NCI-H510A (cell line): ENCODE results near the gene NOL4L.
A peak's percentile ranks its signal among the peaks of the same experiment; 100 is the strongest.

Experiments
- DNase-seq: peaks from one replicate; lab custom pipeline; 2025; lab: John Stamatoyannopoulos, UW

NOL4L gene

DNA sequence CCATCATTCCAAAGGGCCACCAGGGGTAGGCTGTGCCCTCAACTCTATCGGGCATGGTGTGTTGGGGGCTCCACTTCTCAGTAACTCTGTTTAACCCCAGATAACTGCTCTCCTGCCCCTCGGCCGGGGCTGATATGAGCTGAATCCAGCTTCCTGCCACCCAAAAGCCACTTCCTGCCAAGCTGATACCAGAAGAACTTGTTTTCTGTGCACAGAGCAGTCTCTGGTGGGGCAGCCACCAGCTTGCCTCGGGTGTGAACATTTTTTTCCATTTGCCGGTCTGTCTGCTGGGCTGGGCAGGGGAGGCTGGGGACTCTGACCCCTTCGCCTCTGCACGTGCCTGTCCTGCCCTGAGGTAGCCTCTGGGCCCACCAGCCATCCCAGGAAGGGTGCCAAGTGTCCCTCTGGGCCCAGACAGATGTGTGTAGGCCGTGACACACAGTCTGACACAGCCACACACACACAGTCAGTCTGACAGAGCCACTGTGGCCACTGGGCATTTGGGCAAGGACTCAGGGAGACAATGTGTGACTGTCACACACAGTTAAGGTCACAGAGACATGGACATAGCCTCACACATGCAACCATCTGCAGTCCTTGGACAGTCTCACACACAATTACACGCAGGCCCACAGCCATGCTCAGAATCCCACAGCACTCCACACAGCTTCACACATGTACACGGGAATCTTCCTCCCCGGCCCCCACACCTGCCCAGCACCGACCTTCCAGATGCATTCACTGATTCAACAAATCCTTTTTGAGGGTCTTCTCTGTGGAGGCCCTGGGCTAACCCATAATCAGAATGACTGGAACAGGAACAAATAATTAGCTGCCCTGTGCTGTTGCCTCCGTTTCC lies 45.1 kb downstream of the NOL4L start:
- DNase-seq, result no peak

DNA sequence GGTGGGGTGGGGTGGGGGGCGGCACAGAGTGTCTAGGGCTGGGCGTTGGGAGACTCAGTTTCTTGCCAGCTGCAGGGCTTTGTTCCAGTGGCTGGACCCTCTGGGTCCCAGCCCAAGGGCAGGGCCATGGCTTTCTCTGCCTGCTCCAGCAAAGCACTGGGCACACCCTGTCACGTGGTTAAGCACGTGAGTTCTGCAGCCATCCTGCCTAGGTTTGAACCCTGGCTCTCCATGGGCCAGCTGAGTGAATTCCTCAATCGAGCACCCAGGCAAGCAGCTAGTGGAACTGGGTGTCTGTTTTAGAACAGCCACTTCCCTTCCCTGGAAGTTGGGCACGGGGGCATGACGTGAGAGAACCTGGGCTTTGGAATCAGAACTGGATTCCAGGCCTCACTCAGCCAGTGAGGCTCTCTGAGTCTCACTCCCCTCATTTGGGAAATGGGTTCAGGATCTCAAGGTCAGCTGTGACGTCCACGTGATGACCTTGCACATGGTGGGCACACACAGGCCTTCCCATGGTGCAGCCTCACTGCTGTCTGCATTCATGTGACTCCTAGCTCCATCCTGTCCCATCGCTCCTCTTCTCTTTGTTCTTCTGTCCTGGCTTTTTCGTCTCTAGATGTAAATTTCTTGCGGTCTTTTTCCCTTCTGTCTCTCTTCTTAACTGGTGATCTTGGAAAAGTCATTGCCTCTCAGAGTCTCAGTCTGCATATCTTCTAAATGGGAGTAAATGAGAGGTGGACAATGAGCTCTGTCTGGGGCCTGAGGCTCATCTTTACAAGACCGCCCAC lies 45.9 kb downstream of the NOL4L start:
- no peak for DNase-seq

DNA sequence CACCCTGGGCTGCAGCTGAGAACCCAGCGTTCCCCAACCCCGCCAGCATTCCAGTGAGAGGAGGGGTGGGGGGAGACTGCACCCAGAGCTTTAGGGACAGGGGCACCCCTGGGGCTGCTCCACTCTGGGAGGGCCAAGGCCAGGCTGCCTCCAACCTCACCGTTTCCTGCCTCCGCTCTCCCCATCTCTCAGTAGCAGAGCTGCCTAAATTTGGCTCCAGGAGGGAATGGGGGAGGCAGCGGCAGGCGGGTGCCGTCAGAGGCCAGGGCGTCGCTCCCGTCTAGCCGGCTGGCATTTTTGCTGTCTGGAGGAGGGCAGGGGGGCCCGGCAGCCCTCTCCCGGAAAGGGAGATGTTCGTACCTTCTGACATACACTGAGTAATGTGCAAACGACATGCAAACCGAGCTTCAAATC lies 46.6 kb downstream of the NOL4L start:
- no peak for DNase-seq

DNA sequence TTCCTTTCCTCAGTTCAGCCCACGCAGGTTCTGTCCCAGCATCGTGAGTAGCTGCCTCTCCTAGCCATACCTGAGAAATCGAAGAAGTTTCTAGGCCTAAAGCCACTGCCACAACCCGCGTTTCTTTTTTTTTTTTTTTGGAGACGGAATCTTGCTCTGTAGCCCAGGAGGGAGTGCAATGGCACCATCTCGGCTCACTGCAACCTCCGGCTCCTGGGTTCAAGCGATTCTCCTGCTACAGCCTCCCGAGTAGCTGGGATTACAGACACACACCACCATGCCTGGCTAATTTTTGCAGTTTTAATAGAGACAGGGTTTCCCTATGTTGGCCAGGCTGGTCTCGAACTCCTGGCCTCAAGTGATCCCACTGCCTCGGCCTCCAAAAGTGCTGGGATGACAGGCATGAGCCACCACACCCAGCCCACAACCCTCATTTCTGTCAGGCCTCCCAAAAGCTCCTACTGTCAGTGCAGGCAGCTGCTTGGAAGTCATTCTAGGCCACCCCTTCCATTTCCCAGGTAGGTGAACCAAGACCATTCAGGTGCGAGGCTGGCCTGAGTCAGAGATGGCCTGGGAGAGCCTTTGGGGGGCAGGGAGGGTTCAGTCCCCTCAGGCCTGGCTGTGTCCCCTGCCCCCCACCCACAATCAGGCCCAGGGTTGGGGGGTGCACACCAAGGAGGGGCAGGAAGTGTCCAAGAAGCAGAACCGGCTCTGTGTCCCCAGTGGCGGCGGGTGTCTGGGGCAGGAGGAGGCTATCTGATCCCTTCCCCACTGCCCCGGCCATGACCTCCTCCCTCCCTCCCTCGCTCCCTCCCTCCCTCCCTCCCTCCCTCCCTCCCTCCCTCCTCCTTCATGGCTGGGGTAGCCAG lies 47.2 kb downstream of the NOL4L start:
- DNase-seq, result no peak

DNA sequence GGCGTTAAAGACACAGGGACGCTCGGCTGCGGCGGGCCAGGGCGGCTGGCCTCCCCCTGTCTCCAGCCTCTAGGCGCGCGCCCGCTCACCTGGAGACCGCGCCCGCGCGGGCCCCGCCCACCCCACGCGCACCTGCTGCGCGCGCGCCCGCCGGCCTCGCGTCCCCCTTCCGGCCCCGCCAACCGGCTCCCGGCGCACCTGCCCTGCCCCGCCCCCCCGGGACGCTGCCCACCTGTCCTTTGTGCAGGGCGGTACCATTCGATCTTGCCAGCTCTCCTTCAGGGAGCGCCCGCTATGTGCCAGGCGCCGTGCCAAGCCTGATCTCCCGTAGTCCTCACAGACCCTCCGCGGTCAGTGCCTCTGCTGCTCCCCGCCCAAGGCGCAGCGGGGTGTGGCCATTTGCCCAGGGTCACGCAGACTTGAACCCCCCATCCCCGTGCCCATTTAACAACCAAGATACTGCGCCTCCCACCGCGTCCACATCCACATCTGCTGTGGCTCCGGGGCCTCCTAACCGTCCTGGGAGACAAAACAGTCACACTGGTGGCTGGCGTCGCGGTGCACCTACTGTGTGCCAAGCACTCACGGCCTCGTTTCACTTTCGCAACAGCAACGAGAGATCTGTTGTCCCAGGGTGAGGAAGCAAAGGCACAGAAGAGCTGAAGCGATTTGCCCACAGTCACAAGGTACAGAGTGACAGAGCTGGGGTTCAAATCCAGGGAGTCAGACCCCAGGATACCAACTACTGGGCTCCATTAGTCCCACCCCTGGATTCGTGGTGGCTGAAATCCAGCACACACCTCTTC lies 48.1 kb downstream of the NOL4L start:
- peak; percentile 85 for DNase-seq

DNA sequence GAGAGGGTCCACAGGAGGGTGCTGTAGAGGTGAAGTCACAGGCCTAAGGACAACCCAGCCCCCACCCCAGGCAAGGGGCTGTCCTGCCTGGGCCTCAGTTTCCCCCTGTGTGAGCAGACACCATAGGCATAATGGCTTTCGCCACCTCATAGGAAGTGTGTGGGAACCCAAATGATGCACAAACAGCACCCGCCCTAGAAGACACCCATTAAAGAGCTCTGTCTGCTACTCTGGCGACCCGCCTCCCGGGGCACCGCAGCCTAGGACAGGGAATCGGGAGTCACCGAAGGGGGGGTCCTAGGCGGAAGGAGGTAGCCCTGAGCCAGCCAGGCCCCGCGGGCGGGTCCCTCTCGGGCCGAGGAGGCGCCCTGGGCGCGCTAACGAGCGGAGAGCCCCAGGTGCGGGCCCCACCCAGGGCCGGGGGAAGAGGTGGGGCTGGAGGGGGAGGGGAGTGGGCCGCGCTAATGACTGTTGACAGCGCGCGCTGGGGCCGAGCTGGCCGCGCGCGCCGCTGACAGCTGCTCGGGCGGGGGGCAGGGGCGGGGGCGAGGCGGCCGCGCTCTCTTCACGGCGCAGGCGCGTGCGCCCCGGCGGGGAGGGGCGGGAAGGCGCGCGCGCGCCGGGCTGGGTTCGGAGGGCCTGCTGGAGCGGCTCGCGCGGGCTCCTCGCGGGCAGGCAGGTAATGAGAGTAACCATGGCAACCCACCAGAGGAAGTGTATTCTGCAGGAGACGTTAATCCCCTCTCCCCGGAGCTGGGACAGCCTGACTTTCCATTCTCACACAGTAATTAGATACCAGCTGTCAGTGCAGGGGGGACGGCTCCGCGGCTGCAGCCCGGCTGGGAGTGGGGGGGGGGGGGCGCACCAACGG lies 48.9 kb downstream of the NOL4L start:
- DNase-seq, result peak; percentile 94

DNA sequence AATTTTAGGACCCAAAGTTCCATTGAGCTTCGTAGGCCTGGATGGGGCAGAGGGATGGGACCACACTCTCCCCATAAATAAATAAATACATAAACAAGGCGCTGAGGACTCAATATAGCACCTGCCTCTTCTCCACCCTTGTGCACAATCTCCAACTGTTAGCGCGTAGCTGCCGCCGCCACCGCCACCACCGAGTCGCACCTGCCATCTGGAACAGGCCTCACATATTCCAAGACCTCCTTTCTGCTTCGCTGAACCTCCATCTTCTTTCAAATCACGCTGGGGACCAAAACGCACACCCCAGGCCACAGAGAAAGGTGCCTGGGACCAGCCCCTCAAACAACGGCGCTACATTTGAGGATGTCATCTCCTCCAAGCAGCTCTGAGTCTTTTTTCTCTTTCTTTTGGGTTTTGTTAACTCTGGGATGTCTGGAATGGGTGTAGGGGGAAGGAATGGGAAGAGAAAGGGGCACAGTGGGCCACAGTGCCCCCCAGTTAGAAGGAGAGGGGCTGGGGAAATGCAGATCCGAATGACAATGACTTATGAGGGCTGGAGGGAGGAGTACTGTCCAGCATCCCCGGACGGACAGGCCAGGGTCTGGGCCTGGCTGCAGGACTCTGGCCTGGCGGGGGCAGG lies 49.7 kb downstream of the NOL4L start:
- DNase-seq, result peak; percentile 55

DNA sequence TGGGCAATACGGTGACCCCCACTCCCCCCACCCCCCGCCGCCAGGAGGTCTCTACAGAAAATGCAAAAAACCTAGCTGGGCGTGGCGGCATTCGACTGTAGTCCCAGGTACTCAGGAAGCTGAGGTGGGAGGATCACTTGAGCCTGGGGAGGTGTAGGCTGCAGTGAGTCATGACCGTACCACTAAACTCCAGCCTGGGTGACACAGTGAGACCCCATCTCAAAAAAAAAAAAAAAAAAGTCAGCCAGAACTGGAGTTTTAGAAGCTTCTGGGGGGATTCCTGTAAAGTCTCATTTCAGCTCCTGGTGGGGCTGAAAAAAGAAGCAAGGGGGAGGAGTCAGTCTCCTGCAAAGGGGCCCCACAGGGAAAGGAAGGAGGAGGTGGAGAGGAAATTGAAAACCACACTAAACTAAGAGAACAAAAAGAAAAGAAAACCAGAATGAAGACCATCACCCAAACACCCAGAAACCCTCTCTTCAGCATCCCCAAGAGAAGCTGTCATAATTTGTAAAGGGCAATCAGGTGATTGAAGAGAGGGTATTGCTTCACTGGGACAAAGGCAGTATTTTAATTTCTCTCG lies 50.4 kb downstream of the NOL4L start:
- DNase-seq, result peak; percentile 46

DNA sequence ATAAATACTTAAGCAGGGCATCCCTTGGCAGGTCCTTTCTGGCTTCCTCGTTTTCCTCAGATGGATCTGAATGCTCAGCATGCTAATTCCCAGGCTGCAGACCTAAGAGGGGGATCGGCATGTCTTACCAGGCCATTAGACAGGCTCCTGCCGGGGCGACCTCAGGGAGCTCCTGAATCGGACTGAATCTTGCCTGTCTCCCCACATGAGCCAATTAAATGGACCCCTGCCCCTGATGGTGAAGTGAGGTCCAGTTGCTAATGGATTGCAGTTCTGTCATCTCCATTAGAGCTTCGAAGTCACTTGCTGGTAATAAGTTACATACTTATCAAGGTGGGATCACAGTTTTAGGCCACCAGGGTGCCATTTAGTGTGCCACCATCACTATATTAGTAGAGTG lies 51.4 kb downstream of the NOL4L start:
- DNase-seq, result no peak

DNA sequence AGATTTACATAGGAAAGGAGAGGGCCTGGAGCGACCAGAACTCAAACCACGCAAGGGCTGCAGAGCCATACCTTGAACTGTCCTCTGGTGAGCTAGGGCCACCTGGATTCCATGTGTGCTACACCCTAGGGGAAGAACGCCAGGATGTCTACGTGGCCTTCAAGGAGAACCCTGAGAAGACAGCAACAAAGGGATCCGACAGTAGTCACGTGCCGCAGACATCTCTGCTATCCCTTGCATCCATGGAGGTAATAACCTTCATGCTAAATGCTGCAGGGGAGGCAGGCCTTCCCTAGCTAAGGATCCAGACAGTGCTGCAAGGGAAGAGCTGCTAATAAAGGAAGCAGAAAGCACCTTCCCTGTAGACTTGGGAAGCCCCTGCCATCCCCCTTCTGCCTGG lies 52.9 kb downstream of the NOL4L start:
- no peak for DNase-seq

DNA sequence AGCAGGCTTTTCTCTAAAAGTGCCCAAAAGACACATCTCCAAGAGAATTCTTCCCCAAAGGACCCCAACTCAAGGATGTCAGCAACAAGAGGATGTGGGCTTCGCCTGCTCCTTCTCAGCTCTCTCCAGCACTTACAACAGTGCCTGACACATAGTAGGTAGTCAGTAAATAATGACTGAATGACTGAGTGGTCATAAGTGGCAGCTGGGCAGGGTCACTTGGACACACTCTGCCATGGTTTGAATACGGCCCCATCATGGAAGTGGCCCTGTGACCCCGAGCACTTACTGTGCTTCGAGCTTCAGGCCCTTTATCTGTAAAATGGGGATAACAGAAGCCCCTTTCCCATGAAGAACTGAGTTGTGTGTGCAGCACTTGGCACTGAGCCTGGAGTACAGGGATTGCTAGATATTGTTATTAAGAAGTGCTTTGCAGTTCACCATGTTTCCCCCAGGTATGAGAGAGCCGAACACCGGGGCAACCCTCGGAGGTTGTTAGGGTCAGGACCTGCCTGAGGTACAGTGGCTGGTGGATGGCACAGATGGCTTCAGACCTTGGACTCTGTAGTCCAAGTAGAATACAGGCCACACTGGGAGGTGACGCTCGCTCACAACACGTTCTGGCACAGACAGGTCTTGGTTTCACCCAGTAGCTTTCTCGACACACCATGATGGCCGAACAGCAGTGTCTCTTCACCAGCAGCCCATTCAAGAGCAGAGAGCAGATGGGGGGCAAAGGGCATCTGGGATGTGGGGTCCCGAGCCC lies 56.0 kb downstream of the NOL4L start:
- no peak for DNase-seq

DNA sequence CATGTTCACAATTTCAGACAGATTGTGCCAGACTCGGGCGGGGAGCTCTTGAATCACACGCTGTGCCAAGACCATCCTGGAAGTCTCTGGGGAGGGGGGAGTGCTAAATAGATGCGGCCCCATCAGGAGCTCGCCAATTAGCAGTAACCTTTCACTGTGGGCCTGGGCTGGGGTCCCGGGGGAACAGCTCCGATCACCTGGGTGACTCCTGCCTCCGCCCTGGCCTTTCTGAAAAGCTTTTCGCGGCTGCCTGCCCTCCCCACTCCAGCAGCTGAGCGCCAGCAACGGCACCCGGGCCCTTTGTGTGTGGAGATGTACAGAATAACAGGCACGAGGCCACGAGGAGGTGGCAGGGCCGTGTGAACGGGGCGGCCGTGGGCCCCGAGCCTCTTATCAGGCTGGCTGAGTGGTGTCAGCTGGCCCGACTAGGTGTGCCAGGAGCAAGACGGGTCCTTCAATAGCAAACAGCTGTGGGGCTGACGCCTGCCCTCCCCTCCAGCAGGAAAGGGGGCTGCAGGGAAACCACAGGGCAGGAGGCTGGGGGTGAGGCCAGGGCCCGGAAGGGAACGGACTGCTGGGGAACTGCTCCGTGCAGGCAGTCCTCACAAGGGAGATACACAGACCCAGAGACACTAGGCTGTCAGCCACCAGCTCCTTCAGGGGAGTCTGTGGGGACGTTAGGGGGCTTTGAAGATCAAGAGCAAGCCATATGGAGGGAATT lies 56.8 kb downstream of the NOL4L start:
- no peak for DNase-seq

DNA sequence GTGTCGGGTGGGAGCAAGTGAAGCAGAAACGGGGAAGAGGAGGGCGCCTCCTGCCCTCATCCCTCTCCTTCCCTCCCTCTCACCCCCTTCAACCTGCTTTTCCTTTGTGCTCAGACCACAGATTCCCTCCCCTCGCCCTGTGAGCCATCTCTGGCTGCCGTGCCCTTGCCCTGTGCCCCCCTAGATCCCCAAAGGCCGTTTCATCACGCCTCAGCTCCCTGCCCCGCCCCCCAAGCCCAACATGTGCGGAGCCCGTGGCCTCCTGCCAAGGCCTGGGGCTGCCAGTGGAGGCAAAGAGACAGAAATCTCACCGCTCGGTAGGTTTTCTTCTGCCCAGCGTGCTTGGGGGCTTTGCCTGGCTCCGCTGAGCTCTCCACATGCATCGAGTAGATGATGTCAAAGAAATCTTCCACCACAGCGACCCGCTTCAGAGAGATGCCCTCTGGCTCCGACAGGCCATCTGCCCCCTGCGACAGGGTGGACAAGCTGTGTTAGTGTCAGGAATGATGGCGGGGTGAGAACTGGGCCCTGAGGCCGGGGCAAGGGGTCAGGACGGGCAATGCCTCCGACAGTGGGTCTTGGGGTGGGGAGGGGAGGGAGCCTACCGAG lies 57.6 kb downstream of the NOL4L start:
- no peak for DNase-seq

DNA sequence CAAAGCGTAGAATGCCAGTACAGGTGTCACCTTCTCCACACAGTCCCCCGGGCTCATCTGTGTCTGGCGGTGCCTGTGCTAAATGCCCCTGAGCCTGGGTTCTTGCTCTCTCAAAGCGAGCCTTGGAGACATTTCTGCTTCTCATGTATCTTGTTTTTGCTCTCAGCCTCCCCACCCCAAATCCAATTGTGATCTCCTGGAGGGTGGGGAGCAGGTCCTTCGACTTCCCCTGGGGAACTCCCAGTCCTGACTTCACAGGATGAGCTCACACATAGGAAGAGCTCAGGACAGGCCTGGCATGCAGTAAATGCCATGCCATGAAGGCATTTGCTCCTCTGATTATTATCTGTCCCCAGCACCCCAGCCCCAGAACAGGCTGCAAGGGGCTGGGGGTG lies 58.1 kb downstream of the NOL4L start:
- no peak for DNase-seq

DNA sequence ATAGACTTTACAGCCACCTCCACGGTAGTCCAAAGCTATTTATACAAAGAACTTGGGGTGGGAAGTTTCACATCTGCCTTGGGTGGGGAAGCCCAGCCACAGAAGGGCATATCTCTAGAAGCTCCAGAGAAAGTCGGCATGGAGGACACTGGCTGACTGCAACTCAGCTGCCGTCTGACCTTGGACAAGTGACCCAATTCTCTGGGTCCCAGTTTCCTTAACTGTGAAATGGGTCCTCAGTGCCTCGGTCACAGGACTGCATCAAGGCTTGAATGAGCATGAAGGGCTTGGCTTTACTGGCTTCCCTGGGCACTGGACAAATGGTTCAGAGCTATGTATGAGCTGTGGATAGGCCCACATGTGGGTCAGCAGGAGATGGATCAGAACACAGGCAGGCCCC lies 58.6 kb downstream of the NOL4L start:
- DNase-seq, result no peak

DNA sequence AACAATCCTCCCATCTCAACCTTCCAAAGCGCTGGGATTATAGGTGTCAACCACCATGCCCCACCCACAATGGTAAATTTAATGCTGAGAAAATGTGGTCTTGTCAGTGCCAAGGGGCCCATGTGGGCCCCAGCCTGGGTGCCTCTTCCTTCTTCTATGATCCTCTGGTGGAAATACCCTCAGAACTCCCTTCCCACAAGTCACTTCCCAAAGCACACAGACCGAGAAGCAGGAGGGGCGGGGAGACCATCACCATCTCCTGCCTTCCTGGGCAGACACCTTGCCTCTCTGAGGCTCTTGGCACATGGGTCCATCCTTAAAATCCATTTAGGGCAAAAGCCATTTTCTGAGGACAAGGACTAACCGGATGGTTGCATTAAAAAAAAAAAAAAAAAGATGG lies 59.0 kb downstream of the NOL4L start:
- DNase-seq, result no peak

DNA sequence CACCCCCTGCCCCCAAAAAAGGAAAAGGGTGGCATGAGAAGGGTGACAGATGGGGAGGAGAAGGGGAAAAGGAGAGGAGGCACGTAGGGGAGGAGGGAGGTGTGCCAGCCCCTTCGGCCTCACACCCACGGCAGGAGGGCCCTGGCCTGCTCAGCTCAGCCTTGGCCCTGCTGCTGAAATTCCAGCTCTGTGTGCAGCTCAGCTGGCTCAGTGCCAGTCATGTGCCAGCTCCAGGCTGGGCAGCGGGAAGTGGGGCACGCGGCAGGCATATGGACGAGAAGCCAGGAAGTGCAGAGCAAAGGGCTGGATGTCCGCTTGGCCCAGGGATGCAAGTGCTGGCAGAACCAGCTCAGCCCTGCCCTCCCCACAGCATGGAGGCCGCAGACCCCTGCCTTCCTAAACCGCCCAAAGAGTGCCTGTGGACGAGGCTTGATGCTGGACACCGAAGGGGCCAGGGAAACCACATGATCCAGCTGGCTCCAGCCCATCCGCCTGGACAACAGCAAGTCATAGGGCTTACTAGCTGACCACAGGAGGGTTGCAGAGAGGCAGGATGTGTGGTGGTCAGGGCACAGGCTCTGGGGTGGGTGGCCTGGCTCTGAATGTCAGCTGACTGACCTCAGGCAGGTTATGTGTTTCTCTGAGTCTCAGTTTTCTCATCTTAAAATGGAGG lies 60.2 kb downstream of the NOL4L start:
- no peak for DNase-seq
